COLO829 (cell line): ENCODE data around the gene OR52B6.
"Not testable (repeated sequence)": the region's sequence is repeated elsewhere in the genome, so short reads cannot be mapped to it uniquely, and the experiment has no call there.

Experiments used
- DNase-seq: peaks from one replicate; pipeline ENCODE4 v3.0.0; 2012; ENCODE audit warnings: low spot score

The OR52B6 gene

GRCh38 chr11:5596607-5597201 lies 16.0 kb downstream of the OR52B6 start, which contains the start of gene TRIM6:
TSS of gene TRIM6 (plus strand) at chr11:5596637. CDS start at chr11:5596898, 261 bp downstream.
- DNase-seq, result no peak

- DNase-seq, result no peak
Measured at GRCh38 chr11:5597953-5598352, 17.3 kb downstream of the OR52B6 start.

GRCh38 chr11:5600374-5600851 lies 19.7 kb downstream of the OR52B6 start:
- DNase-seq, result peak; percentile 41

- not testable (repeated sequence) for DNase-seq
Measured at GRCh38 chr11:5602791-5603190, 22.1 kb downstream of the OR52B6 start.

DNA sequence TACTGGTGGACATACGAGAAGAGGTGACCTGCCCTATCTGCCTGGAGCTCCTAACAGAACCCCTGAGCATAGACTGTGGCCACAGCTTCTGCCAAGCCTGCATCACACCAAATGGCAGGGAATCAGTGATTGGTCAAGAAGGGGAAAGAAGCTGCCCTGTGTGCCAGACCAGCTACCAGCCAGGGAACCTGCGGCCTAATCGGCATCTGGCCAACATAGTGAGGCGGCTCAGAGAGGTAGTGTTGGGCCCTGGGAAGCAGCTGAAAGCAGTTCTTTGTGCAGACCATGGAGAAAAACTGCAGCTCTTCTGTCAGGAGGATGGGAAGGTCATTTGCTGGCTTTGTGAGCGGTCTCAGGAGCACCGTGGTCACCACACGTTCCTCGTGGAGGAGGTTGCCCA lies 22.6 kb downstream of the OR52B6 start:
- no peak for DNase-seq

GRCh38 chr11:5604896-5605295 lies 24.2 kb downstream of the OR52B6 start:
- DNase-seq, result no peak

DNA sequence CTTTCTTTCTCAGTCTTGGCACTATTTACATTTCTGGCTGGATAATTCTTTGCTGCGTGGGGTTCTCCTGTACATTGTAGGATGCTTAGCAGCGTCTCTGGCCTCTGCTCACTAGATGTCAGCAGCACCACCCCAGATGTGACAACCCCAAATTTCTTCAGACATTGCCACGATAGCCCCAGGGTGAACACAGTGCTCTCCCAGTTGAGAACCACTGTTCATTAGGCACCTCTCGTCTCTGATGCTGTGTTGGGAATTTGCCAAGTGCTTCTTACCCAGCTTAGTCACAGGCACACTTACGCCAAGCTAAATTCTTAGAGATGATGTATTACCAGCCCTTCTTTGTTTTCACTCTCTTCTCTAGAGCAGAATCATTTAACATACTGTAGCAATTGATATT lies 25.2 kb downstream of the OR52B6 start:
- DNase-seq, result no peak

- no peak for DNase-seq
Measured at GRCh38 chr11:5608808-5609207, 28.1 kb downstream of the OR52B6 start.

DNA sequence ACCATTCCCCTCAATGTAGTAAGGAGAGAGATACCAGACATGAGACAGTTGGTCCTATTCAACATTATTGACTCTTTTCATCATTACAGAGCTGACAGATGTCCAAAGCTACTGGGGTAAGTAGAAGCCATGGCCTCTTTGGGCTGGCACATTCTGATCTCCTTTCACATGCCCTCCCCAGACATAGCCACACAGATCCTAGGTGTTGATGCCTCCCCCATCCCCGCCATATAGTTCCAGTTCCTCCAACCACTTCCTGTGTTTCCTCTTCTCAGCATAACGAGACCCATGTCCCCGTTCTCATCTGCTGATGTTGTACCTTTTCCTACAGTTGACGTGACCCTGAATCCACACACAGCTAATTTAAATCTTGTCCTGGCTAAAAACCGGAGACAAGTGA lies 29.8 kb downstream of the OR52B6 start:
- no peak for DNase-seq

DNA sequence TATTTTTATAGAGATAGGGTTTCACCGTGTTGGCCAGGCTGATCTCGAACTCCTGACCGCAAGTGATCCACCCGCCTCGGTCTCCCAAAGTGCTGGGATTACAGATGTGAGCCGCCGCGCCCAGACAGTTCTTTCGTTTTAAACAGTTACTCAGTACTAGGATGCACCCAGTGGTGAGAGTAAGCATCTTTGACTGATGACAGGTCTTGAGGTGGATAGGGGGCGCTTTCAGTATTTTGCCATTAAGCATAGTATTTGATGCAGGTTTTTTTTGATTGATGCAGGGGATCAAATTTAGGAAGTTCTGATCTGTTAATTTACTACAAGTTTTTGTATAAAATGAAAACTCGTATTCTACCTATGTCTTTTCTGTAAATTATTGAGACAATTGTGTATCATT lies 30.9 kb downstream of the OR52B6 start:
- DNase-seq, result no peak

GRCh38 chr11:5618807-5619206 lies 38.1 kb downstream of the OR52B6 start:
- no peak for DNase-seq

GRCh38 chr11:5620651-5621521 lies 40.2 kb downstream of the OR52B6 start:
- no peak for DNase-seq

DNA sequence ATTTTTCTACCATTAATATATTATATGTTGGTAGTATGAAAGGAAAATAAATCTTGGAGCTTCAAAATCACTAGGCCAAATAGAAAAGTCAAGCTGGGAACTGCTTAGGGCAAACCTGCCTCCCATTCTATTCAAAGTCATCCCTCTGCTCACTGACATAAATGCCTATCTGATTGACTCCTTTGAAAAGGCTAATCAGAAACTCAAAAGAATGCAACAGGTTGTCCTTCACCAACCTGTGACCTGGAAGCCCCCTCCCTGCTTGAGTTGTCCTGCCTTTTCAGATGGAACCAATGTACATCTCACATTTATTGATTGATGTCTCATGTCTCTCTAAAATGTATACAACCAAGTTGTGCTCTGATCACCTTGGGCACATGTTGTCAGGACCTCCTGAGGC lies 40.9 kb downstream of the OR52B6 start:
- no peak for DNase-seq

- DNase-seq, result no peak
Measured at GRCh38 chr11:5622802-5623201, 42.1 kb downstream of the OR52B6 start.

DNA sequence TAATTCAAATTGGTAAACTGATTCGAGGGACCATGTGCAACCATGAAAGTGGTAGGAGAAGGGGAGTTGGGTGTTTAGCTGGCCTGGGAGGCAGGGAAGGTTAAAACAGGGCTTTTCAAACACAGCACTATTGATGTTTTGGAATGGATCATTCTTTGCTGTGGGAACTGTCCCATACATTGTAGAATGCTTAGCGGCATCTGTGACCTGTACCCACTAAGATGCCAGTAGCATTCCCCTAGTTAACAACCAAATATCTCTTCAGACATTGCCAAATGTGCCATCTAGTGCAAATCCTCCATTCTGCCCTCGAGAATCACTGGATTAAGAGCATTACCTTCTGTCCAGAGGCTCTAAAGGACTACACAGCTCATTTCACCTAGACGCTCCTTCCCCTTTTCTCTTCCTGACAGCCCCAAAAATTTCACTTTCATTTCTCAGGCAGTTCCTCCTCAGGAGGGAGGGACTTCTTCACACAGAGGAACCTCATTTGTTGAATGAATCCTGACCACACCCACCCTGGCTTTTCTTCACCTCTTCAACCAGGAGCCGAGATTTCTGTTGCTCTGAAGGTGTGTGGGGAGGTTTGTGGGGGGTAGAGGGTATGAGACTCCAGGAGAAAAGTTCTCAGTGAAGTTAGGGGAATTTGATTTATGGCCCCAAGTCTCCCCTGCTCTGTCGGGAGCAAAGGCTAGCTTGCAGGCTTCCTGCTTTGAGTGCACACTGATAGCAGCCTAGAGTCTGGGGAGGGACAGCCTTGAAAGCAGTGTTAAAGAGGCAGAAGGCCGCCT lies 44.0 kb downstream of the OR52B6 start, which contains the start of gene TRIM34:
Gene TRIM34, plus strand, starts transcription at position 513 of the 791 bp plus-strand sequence. CDS start 7,331 bp downstream, outside the sequence.
- peak; percentile 84 for DNase-seq

DNA sequence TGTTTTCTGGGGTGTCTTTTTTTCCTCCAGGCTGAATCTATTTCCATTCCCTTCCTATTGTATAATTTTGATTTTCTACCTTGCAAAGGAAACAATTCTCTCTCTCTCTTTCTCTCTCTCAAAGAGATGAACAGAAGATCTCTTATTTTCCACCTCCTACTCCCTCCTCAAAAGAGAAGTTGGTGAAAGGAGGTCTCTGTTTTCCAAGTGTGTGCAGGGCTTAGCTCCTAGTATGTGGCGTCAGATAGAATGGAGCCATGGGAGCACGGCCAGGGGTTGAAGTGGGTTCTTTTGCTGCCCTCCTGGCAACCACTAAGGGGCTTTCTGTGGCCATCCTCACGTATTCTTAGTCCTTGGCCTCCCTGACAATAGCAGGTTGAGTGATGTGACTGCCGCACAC lies 44.6 kb downstream of the OR52B6 start:
- DNase-seq, result peak; percentile 78

DNA sequence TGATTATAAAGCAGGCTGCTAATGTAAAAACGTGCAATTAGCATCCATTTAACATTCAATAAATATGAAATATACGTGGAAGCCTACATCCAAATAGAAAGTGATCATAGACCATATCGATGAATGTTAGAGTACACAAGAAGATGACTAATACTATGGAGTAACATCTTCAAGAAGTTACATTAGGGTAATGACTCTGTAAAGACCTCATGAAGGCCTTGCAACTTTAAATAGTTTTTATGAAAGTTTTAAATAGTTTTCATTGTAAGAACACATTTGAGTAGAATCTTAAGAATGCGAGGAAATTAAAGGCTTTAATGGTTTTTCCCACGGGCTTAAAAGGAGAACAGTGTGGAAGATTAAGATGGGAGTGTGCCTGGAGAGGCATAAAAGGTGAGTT lies 45.5 kb downstream of the OR52B6 start:
- DNase-seq, result no peak

DNA sequence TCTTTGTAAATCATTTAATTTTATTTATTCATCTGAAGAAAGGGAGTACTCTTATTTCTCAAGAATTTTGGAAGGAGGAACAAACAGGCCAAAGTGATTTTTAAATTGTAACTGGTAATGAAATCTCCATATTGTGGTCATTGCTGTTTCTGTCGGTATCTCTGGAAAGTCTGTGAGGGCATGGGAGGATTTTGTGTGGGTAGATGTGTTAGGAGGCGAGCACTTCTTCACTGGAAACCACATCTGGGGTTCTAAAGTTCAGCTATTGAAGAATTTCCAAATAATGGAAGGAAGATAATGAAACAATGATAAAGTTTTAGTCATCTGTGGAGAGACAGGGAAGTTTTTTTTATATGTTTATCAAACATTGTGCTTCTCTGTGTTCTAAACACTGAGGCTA lies 50.7 kb downstream of the OR52B6 start:
- no peak for DNase-seq
